ENCODE data around the gene MAGI1.
A peak's percentile ranks its signal among the peaks of the same experiment; 100 is the strongest.
"Not testable (repeated sequence)": the region's sequence is repeated elsewhere in the genome, so short reads cannot be mapped to it uniquely, and the experiment has no call there.

MAGI1 gene

DNA sequence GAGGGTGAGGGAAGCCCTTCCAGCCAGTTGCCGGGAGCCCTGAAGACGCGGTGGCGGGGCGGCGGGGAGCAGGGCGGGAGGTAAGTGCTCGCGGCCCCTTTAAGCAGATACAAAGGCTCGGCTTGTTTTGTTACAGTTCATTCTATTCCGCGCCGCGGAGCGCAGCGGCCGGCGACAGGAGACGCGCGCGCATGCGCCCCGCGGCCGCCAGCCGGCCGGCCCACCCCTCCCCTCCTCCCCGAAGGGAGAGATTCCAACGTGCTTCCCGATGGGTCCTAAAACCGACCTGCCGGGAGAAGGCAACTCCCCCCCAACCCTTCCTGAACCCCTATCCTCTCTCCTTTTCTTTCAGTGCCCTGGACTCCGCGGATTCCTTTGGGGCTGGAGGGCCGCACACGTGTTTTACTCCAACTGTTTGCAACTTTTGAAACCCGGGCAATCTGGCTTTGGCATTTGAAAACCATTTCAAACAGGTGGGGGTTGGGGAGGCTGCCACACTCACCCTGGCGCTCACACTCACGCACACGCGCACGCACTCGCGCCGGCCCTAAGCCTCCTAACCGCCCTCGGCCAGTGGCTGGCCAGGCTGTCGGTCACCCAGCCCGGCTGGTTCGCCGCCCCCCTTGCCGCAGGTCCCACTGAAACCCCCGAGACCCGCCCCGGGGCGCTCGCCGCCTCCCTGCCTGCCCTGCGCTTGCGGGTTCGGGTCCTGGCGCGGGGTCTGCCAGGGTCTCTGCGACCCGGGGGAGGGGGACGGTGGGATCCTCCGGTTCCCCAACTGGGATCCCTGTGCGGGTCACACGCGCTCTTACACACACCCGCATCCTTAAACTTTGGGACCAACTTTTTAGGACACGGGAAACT lies at the start of gene MAGI1:
TSS of gene MAGI1 (minus strand) at position 193 of the 864 bp plus-strand sequence. CDS start 610 bp downstream, outside the sequence.
- DNase-seq: peak; percentile 62 to 85

DNA sequence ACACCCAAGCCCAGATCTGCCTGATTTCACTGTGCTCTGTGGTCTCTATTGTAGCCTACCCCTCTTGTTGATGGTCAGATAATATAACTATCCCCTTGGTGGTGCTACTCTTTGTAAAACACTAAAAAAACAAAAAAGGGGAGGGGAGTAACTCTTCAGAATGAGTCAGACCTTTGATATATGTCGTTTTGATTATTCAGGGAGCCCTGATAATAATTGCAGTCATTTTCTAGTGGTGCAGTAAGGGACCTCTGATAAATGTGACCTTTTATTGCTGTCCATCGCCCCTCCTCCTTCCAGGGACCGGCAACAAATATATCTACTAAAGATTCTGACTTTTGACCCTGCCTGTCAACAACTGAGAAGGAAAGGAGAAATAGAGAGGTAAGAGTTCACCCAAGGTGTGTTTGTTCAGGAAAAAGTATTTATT lies 45.1 kb upstream of the MAGI1 start:
- DNase-seq: no peak

- no peak for DNase-seq
Measured at GRCh38 chr3:66083096-66083678, 44.5 kb upstream of the MAGI1 start.

DNA sequence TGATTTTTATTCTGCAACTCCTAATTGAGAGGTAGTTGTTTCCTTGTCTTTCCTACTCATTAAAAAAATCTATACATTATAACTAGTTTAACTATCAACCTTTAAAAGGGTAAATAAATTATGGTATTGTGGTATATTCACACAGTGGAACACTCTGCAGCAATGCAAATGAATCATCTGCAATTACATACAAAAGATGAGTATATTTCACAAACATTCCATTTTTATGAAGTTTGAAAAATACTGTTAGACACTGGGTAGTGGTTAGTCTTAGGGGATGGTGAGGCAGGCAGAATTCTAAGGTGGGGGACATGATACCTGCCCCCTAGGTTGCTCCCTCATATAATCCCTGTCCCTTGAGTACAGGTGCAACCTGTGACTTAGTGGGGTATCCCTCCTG lies 44.0 kb upstream of the MAGI1 start:
- DNase-seq: no peak

DNA sequence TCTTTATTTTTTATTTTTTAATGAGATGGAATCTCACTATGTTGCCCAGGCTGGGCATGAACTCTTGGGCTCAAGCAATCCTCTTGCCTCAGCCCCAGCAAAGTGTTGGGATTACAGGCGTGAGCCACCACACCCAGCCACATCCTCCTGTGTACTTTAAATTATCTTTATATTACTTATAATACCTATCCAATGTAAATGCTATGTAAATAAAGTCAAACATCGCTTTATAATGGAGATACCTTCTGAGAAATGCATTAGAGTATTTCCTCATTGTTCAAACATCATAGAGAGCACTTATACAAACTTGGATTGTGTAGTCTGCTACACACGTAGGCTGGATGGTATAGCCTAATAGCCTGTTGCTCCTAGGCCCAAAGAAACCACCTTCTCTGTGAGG lies 41.4 kb upstream of the MAGI1 start:
- no peak for DNase-seq

GRCh38 chr3:66077973-66078372 lies 39.3 kb upstream of the MAGI1 start:
- DNase-seq: no peak

DNA sequence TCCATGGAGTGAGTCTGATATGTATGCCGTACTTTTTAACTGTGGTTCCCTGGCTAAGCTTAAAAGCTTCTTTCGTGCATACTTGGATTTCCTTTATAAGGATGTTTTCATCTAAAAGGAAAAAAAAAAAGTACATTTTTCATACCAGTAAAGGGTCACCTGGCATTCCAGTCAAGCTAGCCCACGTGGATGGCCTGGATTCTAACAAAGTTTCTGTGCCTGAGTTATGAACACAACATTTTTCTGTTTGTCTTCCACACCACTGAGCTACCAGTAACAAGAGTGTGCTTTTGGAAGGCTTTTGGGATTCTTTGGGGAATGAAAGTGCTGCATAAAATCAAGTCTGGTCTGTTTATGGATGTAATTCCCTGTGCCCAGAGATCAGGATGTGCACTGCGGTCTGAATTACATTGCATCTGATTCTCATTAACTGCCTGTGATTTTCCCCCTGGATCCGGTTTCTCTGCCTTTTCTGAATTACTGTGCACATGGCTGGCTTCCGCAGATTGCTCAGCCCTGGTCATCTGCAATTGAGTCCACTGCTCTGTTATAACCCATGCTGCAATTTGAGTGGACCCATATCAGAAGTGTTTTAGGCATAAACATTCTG lies 38.2 kb upstream of the MAGI1 start:
- no peak for DNase-seq

- DNase-seq: no peak
Measured at GRCh38 chr3:66075281-66075680, 36.6 kb upstream of the MAGI1 start.

- DNase-seq: no peak
Measured at GRCh38 chr3:66073464-66074141, 34.9 kb upstream of the MAGI1 start.

DNA sequence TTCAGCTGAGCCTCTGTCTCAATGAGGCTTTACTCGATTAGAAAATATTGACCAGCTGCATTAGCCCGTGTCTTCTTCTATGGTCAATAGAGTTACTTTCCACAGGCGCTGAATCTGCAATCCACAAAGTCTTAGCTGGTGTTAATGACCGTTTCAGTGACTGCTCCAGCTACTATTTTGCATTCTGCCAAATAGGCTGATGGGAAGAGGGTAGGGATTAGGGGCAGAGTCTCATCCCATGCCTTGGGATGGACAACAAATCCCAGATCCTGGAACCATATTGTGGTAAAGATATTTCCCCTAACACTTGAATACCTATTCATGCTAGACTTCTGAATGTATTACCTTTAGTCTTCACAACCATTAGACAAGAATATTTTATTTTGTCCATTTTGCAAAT lies 29.5 kb upstream of the MAGI1 start:
- DNase-seq: no peak

- no peak for DNase-seq
Measured at GRCh38 chr3:66066963-66067617, 28.4 kb upstream of the MAGI1 start.

DNA sequence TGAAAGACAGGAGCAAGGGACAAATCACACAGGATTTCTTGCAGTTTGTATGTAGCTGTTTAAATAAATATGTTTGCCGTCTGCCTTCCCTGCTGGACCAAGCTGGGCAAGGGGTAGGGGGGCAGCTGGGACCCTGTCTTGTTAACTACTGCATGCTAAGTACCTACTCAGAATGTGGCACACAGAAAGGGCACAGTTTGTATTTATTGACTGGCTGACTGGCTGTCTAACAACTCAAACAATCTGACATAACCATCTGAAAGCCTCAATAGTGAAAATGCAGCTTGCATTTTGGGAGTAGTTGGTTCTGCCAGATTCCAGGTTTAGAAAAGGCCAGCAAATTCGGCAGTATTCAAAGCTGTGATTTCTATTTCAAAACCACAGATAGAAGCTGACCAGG lies 16.6 kb upstream of the MAGI1 start:
- DNase-seq: no peak

DNA sequence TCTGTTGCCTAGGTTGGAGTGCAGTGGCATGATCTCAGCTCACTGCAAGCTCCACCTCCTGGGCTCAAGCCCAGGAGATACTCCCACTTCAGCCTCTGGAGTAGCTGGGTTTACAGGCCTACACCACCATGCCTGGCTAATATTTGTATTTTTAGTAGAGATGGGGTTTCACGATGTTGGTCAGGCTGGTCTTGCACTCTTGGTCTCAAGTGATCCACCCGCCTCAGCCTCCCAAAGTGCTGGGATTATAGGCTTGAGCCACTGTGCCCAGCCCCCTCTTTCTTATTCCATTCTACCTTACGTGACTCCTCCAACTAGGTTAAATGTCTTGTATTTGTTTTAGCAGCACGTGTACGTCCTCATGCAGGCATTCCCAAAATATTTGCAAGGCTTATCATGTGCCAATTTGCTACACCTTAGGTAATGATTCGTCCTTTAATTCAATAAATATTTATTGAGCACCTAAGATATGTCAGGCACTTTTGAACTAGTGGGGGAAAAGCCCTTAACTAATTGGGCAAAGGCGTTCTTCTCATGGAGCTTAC lies 14.9 kb upstream of the MAGI1 start:
- DNase-seq: no peak

DNA sequence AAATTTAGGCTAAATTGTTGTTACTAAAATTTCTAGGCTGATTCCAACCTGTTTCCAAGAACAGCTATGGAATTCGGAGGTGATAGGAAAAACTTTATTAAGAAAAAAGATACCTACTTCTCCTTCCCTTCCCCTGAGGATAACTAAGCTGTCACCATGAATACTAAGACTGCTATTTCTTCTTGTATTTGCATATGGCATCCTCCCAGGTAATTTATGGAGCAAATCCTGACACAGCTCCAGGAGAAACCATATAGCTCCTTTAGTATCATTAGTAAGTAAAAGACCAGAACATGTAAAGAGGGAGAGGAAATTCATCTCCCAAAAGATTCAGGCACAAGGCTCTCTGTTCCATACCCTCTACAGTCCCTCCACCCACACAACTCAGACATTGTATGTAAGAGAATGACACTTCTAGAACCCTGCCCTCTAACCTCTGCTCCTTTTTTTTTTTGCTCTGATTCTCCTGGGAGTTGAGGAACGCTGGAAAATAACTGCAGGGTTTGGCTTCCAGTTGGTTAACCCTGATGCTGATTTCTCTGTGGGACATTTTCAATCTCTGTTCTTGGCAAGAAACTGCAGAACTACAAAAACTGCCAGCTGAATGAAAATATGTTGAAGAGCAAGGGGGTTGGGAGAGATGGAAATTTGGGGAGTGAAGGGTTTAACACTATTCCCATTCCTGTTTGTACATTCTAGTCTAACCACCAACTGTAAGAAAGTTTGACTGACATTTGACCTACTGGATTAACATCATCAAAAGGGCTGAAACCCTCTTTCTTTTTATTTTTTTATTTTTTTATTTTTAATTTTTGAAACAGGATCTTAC lies 14.2 kb upstream of the MAGI1 start:
- DNase-seq: no peak

DNA sequence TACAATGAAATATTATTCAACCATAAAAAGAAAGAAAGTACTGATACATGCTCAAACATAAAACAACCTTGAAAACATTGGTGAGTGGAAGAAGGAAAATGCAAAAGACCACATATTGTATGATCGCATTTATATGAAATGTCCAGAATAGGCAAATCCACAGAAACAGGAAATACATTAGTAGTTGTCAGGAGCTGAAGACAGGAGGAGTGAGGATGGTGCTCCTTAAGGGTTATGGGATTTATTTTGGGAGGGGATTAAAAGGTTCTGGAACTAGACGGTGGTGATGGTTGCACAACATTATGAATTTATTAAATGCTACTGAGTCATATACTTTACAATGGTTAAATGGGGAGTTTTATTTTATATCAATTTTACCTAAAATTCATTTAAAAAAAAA lies 12.1 kb upstream of the MAGI1 start:
- no peak for DNase-seq

GRCh38 chr3:66048051-66048395 lies 9.3 kb upstream of the MAGI1 start:
- no peak for DNase-seq

- DNase-seq: no peak
Measured at GRCh38 chr3:66047311-66048050, 8.8 kb upstream of the MAGI1 start.

DNA sequence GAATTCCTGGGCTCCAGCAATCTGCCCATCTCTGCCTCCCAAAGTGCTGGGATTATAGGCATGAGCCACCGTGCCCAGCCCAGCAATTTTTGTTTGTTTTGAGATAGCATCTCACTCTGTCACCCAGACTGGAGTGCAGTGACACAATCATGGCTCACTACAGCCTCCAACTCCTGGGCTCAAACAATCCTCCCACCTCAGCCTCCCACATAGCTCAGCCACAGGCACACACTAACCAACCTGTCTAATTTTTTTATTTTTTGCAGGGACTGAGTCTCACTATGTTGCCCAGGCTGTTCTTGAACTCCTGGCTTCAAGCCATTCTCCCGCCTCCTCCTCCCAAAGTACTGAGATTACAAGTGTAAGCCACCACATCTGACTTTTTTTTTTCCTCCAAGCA lies 7.6 kb upstream of the MAGI1 start:
- DNase-seq: not testable (repeated sequence)

- no peak for DNase-seq
Measured at GRCh38 chr3:66041828-66042227, 3.1 kb upstream of the MAGI1 start.

- DNase-seq: no peak
Measured at GRCh38 chr3:66041116-66041515, 2.4 kb upstream of the MAGI1 start.

- DNase-seq: peak in 1 of 2 experiments; percentile 34
Measured at GRCh38 chr3:66039590-66039887, 821 bp upstream of the MAGI1 start.
